Activated CD4-positive, alpha-beta T cell treated with anti-CD3 and anti-CD28 coated beads, Interleukin-10, Interleukin-2, amounts not matched to agents 100 ng/mL and 50 ng/mL, durations not matched to agents 16 hours and 8 hours (primary cell): ENCODE data around the gene IGLON5.

ENCODE experiments used
- DNase-seq: peaks from one replicate; pipeline ENCODE4 v3.0.0-alpha.2; 2020

Gene IGLON5

GRCh38 chr19:51311351-51312257 lies at the start of gene IGLON5:
Gene IGLON5 (plus strand): TSS chr19:51311644. CDS start chr19:51311848, 204 bp downstream.
- no peak for DNase-seq

- no peak for DNase-seq
Measured at GRCh38 chr19:51263808-51264207, 47.6 kb upstream of the IGLON5 start.

- DNase-seq = no peak
Measured at GRCh38 chr19:51271067-51271466, 40.4 kb upstream of the IGLON5 start.

GRCh38 chr19:51272183-51272810 lies 39.1 kb upstream of the IGLON5 start:
- DNase-seq = peak; percentile 69

GRCh38 chr19:51274049-51274770 lies 37.2 kb upstream of the IGLON5 start:
- DNase-seq = peak; percentile 29

GRCh38 chr19:51277112-51277511 lies 34.3 kb upstream of the IGLON5 start:
- no peak for DNase-seq

GRCh38 chr19:51282335-51282734 lies 29.1 kb upstream of the IGLON5 start:
- no peak for DNase-seq

- DNase-seq = no peak
Measured at GRCh38 chr19:51285682-51286081, 25.8 kb upstream of the IGLON5 start.

GRCh38 chr19:51289635-51290034 lies 21.8 kb upstream of the IGLON5 start:
- no peak for DNase-seq

GRCh38 chr19:51292971-51293370 lies 18.5 kb upstream of the IGLON5 start:
- no peak for DNase-seq

- DNase-seq = no peak
Measured at GRCh38 chr19:51293571-51294210, 17.8 kb upstream of the IGLON5 start.

GRCh38 chr19:51294211-51294976 lies 17.1 kb upstream of the IGLON5 start:
- DNase-seq = no peak

GRCh38 chr19:51294977-51295375 lies 16.5 kb upstream of the IGLON5 start:
- DNase-seq = no peak

GRCh38 chr19:51295382-51296126 lies 15.9 kb upstream of the IGLON5 start:
- no peak for DNase-seq

- no peak for DNase-seq
Measured at GRCh38 chr19:51296336-51297093, 14.9 kb upstream of the IGLON5 start.

- DNase-seq = no peak
Measured at GRCh38 chr19:51297406-51297805, 14.0 kb upstream of the IGLON5 start.

GRCh38 chr19:51301266-51301665 lies 10.2 kb upstream of the IGLON5 start:
- DNase-seq = no peak

GRCh38 chr19:51305479-51305878 lies 6.0 kb upstream of the IGLON5 start:
- DNase-seq = no peak

- DNase-seq = no peak
Measured at GRCh38 chr19:51316688-51317087, 5.2 kb downstream of the IGLON5 start.

- no peak for DNase-seq
Measured at GRCh38 chr19:51317376-51317775, 5.9 kb downstream of the IGLON5 start.

GRCh38 chr19:51317968-51318367 lies 6.5 kb downstream of the IGLON5 start:
- no peak for DNase-seq
